ENCODE results near the gene OR2G6.
"Not testable (repeated sequence)": the region's sequence is repeated elsewhere in the genome, so short reads cannot be mapped to it uniquely, and the experiment has no call there.

OR2G6 gene

GRCh38 chr1:248507773-248508172 lies at the start of gene OR2G6:
Gene OR2G6 (plus strand): TSS chr1:248508073. CDS start chr1:248521647, 13,574 bp downstream.
- DNase-seq (ENCODE audit: low read depth in 2 of 2) = not testable (repeated sequence)

DNA sequence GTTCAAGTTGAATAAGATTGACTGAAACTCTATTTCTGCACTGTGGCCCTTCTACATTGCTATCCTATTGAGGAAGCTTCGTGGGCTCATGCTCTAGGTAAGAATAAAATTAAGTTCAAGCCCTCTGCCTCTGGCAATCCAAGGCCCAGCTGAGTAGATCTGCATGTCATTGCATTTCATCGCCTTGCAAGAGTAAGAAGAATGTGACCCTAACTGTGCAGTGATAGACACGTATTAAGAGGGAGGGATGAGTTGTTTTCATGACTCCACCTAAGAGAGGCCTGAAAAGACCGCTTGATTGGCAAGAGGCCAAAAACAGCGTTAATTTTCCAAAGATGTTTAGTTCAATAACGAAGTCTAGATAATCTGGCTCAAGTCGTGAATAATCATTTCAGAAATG lies 48.8 kb upstream of the OR2G6 start:
- not testable (repeated sequence) for DNase-seq (ENCODE audit: low read depth in 2 of 2)

GRCh38 chr1:248471154-248471553 lies 36.7 kb upstream of the OR2G6 start:
- no peak for DNase-seq (ENCODE audit: low read depth in 2 of 2)

DNA sequence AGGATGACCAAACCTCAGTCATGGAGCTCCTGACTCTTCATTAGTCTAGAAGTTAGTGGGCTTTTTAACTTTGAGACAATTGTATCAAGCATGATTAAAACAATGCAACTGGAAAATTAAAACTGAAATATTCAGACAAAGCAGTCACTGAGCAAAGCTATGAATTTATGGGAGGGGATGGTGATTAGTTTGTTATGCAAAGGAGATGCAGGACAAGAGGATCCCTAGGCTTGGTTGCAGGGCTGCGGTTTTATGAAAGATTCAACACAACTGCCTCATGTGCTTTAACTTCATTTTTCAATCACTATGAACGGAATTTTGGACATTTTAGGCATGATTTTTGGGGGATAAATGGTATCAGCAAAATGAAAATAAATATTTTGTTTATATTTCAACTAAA lies 35.8 kb upstream of the OR2G6 start:
- DNase-seq (ENCODE audit: low read depth in 2 of 2) = not testable (repeated sequence)

DNA sequence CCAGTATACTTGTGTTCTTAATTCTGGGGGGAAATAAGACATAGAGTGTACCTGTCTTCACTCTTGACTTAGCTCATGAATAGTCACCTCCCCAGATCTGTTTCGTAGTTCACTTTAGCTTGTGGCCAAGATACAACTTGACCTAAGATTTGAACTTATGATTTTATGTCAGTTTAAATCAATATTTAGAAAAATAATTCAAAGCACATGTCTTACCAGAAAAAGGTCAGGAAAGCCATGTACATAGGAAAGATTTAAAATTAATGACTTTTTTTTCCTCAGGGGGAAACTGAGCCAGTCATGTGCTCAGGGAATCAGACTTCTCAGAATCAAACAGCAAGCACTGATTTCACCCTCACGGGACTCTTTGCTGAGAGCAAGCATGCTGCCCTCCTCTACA lies 34.8 kb upstream of the OR2G6 start, which contains the start of gene OR2T3:
TSS of gene OR2T3 (plus strand) at position 301 of the 400 bp plus-strand sequence. CDS start at position 301, 0 bp downstream.
- not testable (repeated sequence) for DNase-seq (ENCODE audit: low read depth in 2 of 2)

GRCh38 chr1:248475660-248476059 lies 32.2 kb upstream of the OR2G6 start:
- not testable (repeated sequence) for DNase-seq (ENCODE audit: low read depth in 2 of 2)

DNA sequence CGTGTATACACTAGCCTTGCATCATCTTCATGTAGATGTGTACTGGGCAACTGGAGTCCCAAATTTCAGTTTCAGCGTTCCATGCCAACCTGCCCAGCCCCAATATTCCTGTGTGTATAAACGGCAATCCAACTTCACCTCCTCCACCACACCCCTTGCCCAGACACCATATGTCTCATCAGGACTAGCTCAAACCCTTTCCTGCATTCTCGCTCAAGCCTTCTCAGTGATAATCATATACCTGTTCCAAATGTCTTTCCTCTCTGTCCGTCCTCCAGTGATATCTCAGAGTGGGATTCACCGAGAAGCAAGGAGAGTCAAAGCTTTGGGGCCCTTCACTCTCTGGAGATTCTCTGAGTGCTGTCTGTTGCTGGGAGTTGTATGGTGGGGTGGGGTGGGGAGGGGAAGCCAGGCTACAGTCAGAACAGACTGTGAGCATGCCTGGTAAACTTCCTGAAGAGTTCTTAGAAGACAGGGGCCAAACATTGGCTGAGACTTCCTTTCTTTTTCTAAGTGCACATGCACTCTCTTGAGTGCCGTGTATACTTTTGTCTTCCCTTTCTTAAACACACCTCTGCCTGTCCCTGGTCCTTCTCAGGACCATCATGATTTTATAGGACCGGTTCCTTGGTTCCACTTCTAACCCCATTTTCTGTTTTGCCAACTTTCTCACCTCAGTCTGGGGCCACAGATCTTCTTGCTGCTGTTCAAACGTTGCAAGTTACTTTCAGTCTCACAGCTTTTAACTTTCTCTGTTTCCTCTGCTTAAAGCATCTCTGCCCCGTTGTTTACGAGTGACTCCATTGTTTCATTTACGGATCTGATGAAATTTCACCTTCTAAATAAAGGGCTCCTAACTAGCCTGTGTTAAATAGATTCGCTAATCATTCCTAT lies 25.9 kb upstream of the OR2G6 start:
- not testable (repeated sequence) for DNase-seq (ENCODE audit: low read depth in 2 of 2)

GRCh38 chr1:248488289-248488688 lies 19.6 kb upstream of the OR2G6 start, which contains the start of gene OR2T5:
Gene OR2T5 (plus strand): TSS chr1:248488589. CDS start chr1:248488589, 0 bp downstream.
- not testable (repeated sequence) for DNase-seq (ENCODE audit: low read depth in 2 of 2)

- not testable (repeated sequence) for DNase-seq (ENCODE audit: low read depth in 2 of 2)
These were observed 11.2 kb upstream of the OR2G6 start for GRCh38 chr1:248496661-248497060.

- DNase-seq (ENCODE audit: low read depth in 2 of 2) = not testable (repeated sequence)
These were observed 7.4 kb upstream of the OR2G6 start for GRCh38 chr1:248500305-248501035.

GRCh38 chr1:248510217-248510616 lies 2.3 kb downstream of the OR2G6 start:
- not testable (repeated sequence) for DNase-seq (ENCODE audit: low read depth in 2 of 2)

DNA sequence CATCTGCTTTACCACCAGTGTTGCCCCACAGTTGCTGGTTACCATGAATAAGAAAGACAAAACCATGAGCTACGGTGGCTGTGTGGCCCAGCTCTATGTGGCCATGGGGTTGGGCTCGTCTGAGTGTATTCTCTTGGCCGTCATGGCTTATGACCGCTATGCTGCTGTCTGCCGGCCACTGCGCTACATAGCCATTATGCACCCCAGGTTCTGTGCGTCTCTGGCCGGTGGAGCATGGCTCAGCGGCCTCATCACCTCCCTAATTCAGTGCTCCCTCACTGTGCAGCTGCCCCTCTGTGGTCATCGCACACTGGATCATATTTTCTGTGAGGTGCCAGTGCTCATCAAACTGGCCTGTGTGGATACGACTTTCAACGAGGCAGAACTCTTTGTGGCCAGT lies 14.0 kb downstream of the OR2G6 start:
- no peak for DNase-seq (ENCODE audit: low read depth in 2 of 2)

GRCh38 chr1:248537449-248537848 lies 29.6 kb downstream of the OR2G6 start:
- DNase-seq (ENCODE audit: low read depth in 2 of 2) = not testable (repeated sequence)

GRCh38 chr1:248547383-248547782 lies 39.5 kb downstream of the OR2G6 start:
- DNase-seq (ENCODE audit: low read depth in 2 of 2) = not testable (repeated sequence)

- DNase-seq (ENCODE audit: low read depth in 2 of 2) = not testable (repeated sequence)
These were observed 43.2 kb downstream of the OR2G6 start for GRCh38 chr1:248551027-248551426.

DNA sequence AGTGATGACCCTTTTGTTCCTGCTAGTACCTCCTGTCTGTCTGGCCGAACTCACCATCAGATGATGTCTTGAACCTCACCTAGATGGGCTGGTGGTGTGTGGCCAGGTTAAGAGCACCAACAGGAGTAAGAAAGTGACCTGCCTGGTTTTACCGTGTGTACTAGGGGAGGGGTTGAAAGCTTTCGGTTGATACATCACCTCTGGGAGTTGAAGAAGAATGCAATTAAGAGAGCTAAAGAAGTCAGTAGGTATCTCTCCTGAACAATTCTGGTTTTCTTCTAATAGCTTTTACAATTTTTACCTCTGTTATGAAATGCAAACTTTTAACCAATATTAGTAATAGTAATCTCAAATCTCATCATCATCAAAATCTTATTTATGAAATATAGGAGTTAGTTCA lies 54.8 kb downstream of the OR2G6 start, which contains the start of gene OR2T29:
TSS of gene OR2T29 (minus strand) at position 101 of the 400 bp plus-strand sequence. CDS start 3,281 bp downstream, outside the sequence.
- DNase-seq (ENCODE audit: low read depth in 2 of 2) = not testable (repeated sequence)

GRCh38 chr1:248565530-248566373 lies 57.9 kb downstream of the OR2G6 start:
- peak in 1 of 2 donors; percentile 1 for DNase-seq (ENCODE audit: low read depth in 2 of 2)

GRCh38 chr1:248569049-248569448 lies 61.2 kb downstream of the OR2G6 start:
- DNase-seq (ENCODE audit: low read depth in 2 of 2) = not testable (repeated sequence)

- DNase-seq (ENCODE audit: low read depth in 2 of 2) = not testable (repeated sequence)
These were observed 62.9 kb downstream of the OR2G6 start for GRCh38 chr1:248570811-248571210.

DNA sequence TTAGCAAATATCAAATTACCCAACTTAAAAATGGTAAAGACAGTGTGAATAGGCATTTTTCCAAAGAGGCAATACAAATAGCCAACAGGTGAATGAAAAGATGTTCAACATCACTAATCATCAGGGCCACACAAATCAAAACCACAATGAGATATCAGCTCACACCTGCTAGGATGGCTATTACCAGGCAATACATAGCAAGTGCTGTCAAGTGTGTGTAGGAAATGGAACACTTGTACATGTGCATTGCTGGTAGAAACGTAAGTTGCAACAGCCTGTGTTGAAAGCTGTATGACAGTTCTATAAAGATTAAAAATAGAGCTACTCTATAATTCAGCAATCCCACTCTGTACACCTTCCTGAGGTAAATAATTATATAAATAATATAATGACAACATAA lies 64.2 kb downstream of the OR2G6 start:
- not testable (repeated sequence) for DNase-seq (ENCODE audit: low read depth in 2 of 2)

DNA sequence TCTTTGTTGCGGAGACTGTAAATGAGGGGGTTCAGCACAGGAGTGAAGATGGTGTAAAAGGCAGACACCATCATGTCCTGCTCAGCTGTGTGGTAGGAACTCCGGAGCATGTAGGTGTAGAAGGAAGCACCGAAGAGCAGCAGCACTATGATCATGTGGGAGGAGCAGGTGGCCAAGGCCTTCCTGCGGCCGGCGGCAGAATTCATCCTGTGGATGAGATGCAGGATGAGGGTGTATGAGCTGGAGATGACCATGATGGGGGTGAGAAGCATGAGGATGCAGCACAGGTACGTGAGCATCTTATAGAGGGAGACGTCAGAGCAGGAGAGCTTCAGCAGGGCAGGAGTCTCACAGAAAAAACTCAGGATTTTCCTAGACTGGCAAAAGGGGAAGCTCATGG lies 66.0 kb downstream of the OR2G6 start:
- DNase-seq (ENCODE audit: low read depth in 2 of 2) = not testable (repeated sequence)

All from stimulated activated CD4-positive, alpha-beta T cell treated with anti-CD3 and anti-CD28 coated beads, Interleukin-15, amount 100 ng/mL, for 48 hours (primary cell).